ENCODE results near the gene MDGA2. TPM values are rescaled to one million over a fixed set of nuclear protein-coding genes. Genes with fewer than 3 reads are reported as not detected.
A peak's percentile ranks its signal among the peaks of the same experiment; 100 is the strongest.

The MDGA2 gene
- total and polyA plus RNA-seq, 8 donors = not detected

- intact Hi-C loops (cut with DNase I) = no loop called here
- no peak overlapping the region for H3K4me3 ChIP-seq
- ATAC-seq = no peak
- no peak for FAIRE-seq
- no peak for TF ChIP-seq CTCF (IDR thresholded peaks at IDR 0.05)
- no peak overlapping the region for H3K27ac ChIP-seq
- no peaks in the 10 kb centered on the region for H3K36me3 ChIP-seq
- H3K4me1 ChIP-seq = no peaks in the 10 kb centered on the region
- no peak for DNase-seq
- no peaks in the 10 kb centered on the region for H3K9me3 ChIP-seq
- 2% methylated on average over 15 of the region's 15 CpGs for WGBS, 2 donors
- peaks cover 0 to 12% (median 9%) of the 10 kb centered on the region in 4 donors for H3K27me3 ChIP-seq
Observed at GRCh38 chr14:47676315-47676617, 861 bp upstream of the MDGA2 start.

GRCh38 chr14:47674543-47675465 is 601 bp downstream of the MDGA2 start:
- Histone ChIP-seq H3K4me3 (peak overlapping the region in 1 of 4 donors; percentile 17), H3K27me3 (peaks cover 0 to 18% (median 9%) of the 10 kb centered on the region in 4 donors), H3K4me1 (no peaks in the 10 kb centered on the region), H3K27ac (no peak overlapping the region), H3K9me3 (no peaks in the 10 kb centered on the region), H3K36me3 (no peaks in the 10 kb centered on the region)
- ATAC-seq = no peak
- DNase-seq = peak in 2 of 6 donors; percentile 48 to 50
- TF ChIP-seq CTCF (IDR thresholded peaks at IDR 0.05) = no peak
- intact Hi-C loops (cut with DNase I) = no loop called here
- 1% methylated on average over 66 to 81 of the region's 81 CpGs for WGBS, 2 donors
- no peak for FAIRE-seq

- no peak for ATAC-seq
- Histone ChIP-seq H3K4me3 (no peak overlapping the region), H3K9me3 (no peaks in the 10 kb centered on the region), H3K36me3 (no peaks in the 10 kb centered on the region), H3K27ac (no peak overlapping the region), H3K4me1 (no peaks in the 10 kb centered on the region), H3K27me3 (peaks cover 0 to 18% (median 9%) of the 10 kb centered on the region in 4 donors)
- WGBS, 2 donors = 1% methylated on average over 36 of the region's 36 CpGs
- TF ChIP-seq CTCF (IDR thresholded peaks at IDR 0.05) = no peak
- DNase-seq = peak in 2 of 6 donors; percentile 31 to 33
- FAIRE-seq = no peak
- intact Hi-C loops (cut with DNase I) = no loop called here
Observed at GRCh38 chr14:47674148-47674542, 1.3 kb downstream of the MDGA2 start.

- 80 to 93% methylated on average over 17 to 25 of the region's 28 CpGs for WGBS, 2 donors
- no peaks in the 10 kb centered on the region for H3K4me1 ChIP-seq
- no peaks in the 10 kb centered on the region for H3K27me3 ChIP-seq
- H3K36me3 ChIP-seq = no peaks in the 10 kb centered on the region
- H3K9me3 ChIP-seq = no peaks in the 10 kb centered on the region
- H3K27ac ChIP-seq = no peak overlapping the region
- DNase-seq = peak in 2 of 6 donors; percentile 39 to 65
- no peak for TF ChIP-seq CTCF (IDR thresholded peaks at IDR 0.05)
- ATAC-seq = no peak
- intact Hi-C loops (cut with DNase I) = no loop called here
- FAIRE-seq = no peak
- H3K4me3 ChIP-seq = no peak overlapping the region
Observed at GRCh38 chr14:47665337-47666134, 9.9 kb downstream of the MDGA2 start.
